Occipital lobe (tissue), 2 donors: ENCODE measurements around the gene FAH. TPM values are rescaled to one million over a fixed set of nuclear protein-coding genes. Genes with fewer than 3 reads are reported as not detected.

ENCODE experiments used
- DNase-seq: peaks from one replicate; lab custom pipeline; 2025; lab: John Stamatoyannopoulos, UW
- total RNA-seq: library from RNA; depleted of rRNA; stranded (reverse); fragments of >200 nt; gene quantifications from one replicate; pipeline ENCODE4 v1.2.3, GENCODE V29; 2014

Gene FAH
- total RNA-seq, 1 donor from 2014 or later = 1.6 TPM

- no peak for DNase-seq
Measured at GRCh38 chr15:80173022-80173759, 20.4 kb downstream of the FAH start.

GRCh38 chr15:80174017-80174746 is 21.4 kb downstream of the FAH start:
- DNase-seq = no peak

- no peak for DNase-seq
Measured at GRCh38 chr15:80175436-80175835, 22.6 kb downstream of the FAH start.

GRCh38 chr15:80176443-80176842 is 23.6 kb downstream of the FAH start:
- DNase-seq = no peak

DNA sequence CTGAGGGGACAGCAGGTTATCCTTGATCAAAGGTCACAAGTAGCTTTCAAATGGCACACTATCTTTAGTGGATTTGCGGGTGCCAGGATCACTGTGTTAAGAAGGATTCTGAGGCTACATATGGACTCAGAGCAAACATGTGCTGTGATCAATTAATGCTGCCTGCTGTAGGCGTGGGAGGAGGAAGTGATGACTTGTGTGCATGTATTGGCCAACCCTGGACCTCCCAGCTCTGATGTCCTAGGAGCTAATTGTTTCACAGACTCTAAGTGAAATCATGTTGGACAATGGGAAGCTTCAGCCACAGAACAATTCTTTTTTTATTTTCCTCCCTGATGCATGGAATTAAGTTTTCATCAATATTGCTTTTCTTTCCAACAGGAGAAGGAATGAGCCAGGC is 24.4 kb downstream of the FAH start:
- DNase-seq = no peak

DNA sequence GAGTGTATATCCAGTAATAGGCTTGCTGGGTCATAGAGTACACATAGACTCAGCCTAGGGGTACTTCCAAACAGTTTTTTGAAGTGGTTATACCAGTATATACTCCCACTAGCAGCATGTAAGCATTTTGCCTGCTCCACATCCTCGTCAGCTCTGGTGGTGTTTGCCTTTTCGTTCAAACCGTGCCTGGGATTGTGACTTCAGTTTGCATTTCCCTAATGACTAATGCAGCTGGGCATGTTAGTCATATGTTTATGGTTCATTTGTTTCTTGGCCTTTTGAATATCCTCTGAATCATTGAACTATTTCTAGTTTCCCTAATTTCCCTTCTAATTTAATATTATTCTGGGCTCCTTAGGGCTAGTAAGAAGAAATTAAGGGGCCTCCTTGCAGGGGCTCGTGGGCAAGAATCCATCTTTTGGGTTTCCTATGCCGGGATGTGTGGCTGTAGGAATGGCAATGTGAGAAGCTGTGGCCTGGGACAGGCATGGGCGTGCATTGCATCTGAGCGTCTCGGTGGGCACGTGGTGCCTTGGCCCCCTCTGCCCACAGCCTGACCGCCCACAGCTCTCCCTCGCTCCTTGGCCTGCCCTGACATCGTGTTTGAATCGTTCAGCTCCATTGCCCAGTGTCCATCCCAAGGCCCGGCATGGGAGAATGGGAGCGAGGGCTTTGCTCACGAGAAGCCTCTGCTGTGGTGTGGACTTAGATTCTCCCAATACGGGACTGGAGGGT is 26.4 kb downstream of the FAH start:
- DNase-seq = no peak

- no peak for DNase-seq
Measured at GRCh38 chr15:80179935-80180334, 27.1 kb downstream of the FAH start.

GRCh38 chr15:80180468-80180867 is 27.7 kb downstream of the FAH start:
- DNase-seq = no peak

DNA sequence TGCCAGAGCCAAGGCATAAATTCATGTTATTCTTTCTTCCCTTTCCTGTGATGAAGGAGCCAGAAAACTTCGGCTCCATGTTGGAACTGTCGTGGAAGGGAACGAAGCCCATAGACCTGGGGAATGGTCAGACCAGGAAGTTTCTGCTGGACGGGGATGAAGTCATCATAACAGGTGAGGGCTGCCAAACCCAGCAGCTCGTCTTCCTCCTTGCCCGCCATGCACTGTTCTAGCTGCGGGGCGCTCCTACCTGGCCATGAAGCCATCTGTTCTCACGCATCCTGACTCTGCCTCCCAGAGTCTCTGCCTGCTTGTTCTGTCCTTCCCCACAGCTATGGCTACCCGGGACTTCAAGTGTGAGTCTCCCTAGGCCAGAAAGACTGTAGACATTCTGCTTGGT is 28.2 kb downstream of the FAH start:
- no peak for DNase-seq

DNA sequence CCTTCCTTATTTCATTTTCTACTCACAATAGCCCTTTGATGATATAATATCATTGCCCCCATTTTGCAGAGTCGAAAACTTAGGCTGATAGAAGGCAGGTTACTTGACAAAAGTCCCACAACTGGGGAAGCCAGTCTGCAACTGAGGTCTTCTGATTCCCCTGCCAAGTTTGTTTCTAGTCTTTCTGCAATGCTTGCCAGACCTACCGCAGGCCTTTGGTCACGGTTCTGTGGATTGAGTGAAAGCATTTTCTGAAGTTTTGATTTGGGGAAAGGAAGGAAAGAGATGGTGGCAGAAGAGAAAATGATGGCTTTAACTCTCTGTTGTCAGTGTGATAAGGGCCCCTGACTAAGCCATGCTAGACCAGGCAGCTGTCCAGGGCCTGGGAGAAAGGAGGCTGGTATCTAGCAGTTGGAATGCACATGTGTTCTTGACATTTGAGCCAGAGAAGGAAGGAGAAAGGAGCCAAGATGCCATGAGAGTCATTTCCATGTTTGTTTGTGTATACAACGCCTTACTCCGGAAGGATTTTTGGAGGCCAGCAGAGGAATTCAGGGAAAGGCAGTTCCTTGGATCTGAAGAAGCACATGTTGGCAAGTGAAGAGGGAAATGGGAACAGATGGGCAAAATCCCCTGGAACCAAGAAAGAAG is 29.9 kb downstream of the FAH start:
- no peak for DNase-seq

GRCh38 chr15:80183306-80183705 is 30.5 kb downstream of the FAH start:
- no peak for DNase-seq

DNA sequence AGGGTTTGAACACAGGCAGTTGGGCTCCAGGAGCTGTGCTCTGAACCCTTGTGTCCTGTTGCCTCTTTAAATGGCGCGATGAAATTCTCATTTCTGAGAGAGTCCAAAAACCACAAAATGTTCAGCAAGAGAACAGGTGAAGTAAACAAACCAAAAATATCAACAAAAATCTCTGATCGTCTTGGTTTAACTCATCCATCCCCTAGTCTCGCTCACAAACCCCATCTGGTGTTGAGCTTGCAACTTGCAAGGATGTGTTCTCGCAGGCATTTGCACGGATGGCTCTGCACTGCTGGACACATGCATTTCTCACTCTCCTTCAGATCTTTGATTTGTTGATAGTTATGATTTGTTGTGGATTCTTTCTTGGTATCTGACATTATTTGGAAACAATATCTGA is 31.1 kb downstream of the FAH start:
- DNase-seq = no peak

- DNase-seq = no peak
Measured at GRCh38 chr15:80184554-80184953, 31.8 kb downstream of the FAH start.

DNA sequence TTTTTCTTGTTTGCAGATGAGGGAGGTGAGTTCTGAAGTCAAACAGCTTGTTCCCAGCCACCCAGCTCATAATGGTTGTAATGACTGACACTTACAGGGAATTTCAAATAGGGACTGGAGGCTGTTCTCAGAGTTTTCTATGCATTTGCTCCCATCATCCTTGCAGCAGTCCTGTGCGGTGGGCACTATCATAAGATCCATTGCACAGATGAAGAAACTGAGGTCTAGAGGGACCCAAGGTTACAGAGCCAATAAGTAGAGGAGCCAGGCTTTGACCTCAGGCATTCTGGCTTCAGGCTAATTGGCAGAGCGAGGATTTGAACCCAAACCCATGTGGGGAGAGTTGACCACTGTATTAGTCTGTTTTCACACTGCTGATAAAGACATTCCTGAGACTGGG is 32.4 kb downstream of the FAH start:
- DNase-seq = no peak

DNA sequence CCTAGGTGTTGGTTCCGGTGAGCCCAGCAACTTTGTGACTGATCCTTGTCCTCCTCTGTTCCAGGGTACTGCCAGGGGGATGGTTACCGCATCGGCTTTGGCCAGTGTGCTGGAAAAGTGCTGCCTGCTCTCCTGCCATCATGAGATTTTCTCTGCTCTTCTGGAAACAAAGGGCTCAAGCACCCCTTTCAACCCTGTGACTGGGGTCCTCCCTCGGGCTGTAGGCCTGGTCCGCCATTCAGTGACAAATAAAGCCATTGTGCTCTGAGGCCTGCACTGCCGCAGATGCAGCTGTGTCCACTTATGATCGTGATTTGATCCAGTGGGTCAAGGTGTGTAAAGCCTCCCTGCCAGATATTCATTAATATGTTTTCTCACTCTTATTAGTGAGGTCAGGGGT is 33.3 kb downstream of the FAH start:
- DNase-seq = no peak

GRCh38 chr15:80186597-80186996 is 33.8 kb downstream of the FAH start:
- no peak for DNase-seq

DNA sequence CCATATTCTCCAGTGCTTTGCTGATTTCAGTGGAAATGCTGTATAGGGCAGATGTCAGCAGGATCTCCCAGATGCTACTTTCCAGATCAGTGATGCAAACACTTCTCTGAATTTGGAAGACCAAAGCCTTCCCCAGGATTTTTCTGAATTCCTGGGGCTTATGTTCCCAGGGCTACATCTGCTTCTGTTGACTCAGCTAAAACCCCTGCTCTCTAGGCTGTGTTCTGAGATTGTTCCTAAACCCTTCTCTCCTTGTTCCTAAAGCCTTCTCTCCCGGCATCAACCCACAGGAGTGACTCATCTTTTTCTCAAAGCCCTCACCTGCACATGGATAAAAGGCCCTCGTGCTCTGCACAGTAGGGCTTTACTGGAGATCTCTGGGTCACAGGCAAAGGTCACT is 35.5 kb downstream of the FAH start:
- no peak for DNase-seq

- DNase-seq = no peak
Measured at GRCh38 chr15:80191198-80191597, 38.4 kb downstream of the FAH start.

GRCh38 chr15:80191897-80192595 is 39.2 kb downstream of the FAH start:
- DNase-seq = no peak

GRCh38 chr15:80194186-80194585 is 41.4 kb downstream of the FAH start:
- no peak for DNase-seq

DNA sequence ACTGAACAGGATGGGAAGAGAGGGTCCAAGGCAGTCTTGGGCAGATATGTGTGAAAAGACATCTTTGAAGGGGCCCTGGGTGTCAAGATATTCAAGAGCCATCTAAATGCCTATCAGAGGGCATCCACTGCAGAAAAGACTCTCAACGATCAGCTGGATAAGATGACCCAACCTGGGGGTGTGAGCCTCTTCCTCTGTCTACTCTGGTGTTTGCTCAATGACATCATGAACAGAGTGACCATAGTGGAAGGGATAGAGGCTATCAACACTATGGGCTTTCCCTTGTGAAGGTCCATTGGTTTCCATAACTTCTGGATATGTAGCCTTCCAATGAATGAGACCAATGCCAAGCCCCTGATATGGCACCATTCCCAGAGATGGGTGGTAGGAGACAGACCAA is 42.1 kb downstream of the FAH start:
- no peak for DNase-seq
